Chondrocyte (in vitro differentiated cells): ENCODE results near the gene OTP. TPM values are rescaled to one million over a fixed set of nuclear protein-coding genes. Genes with fewer than 3 reads are reported as not detected.

Experiments
- DNase-seq: peaks from one replicate; pipeline ENCODE4 v3.0.0; 2021; ENCODE audit warnings: mixed read lengths, low spot score
- H3K27ac Mint-ChIP-seq: one replicate; pipeline ENCODE4 v1.8.0; 2021; ENCODE audit warnings: mild to moderate bottlenecking, moderate library complexity, mixed read lengths; ENCODE audit not compliant: unreplicated experiment
- H3K27me3 Mint-ChIP-seq: 2 replicates; pipeline ENCODE4 v1.8.0; 2021; ENCODE audit warnings: low read depth, mixed read lengths
- H3K36me3 Mint-ChIP-seq: 2 replicates; pipeline ENCODE4 v1.8.0; 2021; ENCODE audit warnings: low read depth, mixed read lengths
- H3K4me1 Mint-ChIP-seq: 2 replicates; pipeline ENCODE4 v1.8.0; 2021; ENCODE audit warnings: low read depth, mild to moderate bottlenecking, mixed read lengths
- H3K4me3 Mint-ChIP-seq: one replicate; pipeline ENCODE4 v1.8.0; 2021; ENCODE audit warnings: mild to moderate bottlenecking, moderate library complexity, mixed read lengths; ENCODE audit not compliant: unreplicated experiment
- H3K9me3 Mint-ChIP-seq: 2 replicates; pipeline ENCODE4 v1.8.0; 2021; ENCODE audit warnings: low read depth, mixed read lengths
- CTCF ChIP-seq: fragments of 200-600 bp; sonication (generic); IDR thresholded peaks from 2 replicates; pipeline ENCODE4 v1.5.0; 2021; ENCODE audit warnings: antibody characterized with exemption, mild to moderate bottlenecking, moderate library complexity
- long read RNA-seq: library from polyadenylated mRNA; stranded (forward); transcript quantifications from one replicate; pipeline ENCODE4 v2.0.0, GENCODE V29; 2021
- total RNA-seq: library from RNA; stranded (reverse); gene quantifications from 3 replicates; pipeline ENCODE4 v1.2.1, GENCODE V29; 2021

The OTP gene
- not detected in 3 replicates for total RNA-seq
- long read RNA-seq: 0 reads

GRCh38 chr5:77637998-77638762 is at the start of gene OTP:
Gene OTP (minus strand): TSS chr5:77638713. CDS start chr5:77638549, 164 bp downstream.
- Mint-ChIP-seq H3K9me3 (no peaks in the 10 kb centered on the region), H3K27me3 (peaks cover 71% of the 10 kb centered on the region), H3K4me1 (peaks cover 20% of the 10 kb centered on the region), H3K36me3 (peaks cover 6% of the 10 kb centered on the region), H3K4me3 (no peak within 1 kb of the TSS), H3K27ac (no peak within 1 kb of the TSS)
- DNase-seq: no peak
- no peak for TF ChIP-seq CTCF

GRCh38 chr5:77683171-77683732 is 44.7 kb upstream of the OTP start:
- no peak overlapping the region for H3K27ac Mint-ChIP-seq
- peaks cover 5% of the 10 kb centered on the region for H3K36me3 Mint-ChIP-seq
- no peak for DNase-seq
- TF ChIP-seq CTCF: no peak
- H3K4me1 Mint-ChIP-seq: no peaks in the 10 kb centered on the region
- H3K9me3 Mint-ChIP-seq: no peaks in the 10 kb centered on the region
- peaks cover 1% of the 10 kb centered on the region for H3K27me3 Mint-ChIP-seq
- H3K4me3 Mint-ChIP-seq: no peak overlapping the region

GRCh38 chr5:77670526-77670925 is 32.0 kb upstream of the OTP start:
- DNase-seq: no peak
- peaks cover 4% of the 10 kb centered on the region for H3K36me3 Mint-ChIP-seq
- H3K4me3 Mint-ChIP-seq: no peak overlapping the region
- peaks cover 14% of the 10 kb centered on the region for H3K27me3 Mint-ChIP-seq
- no peak for TF ChIP-seq CTCF
- H3K9me3 Mint-ChIP-seq: peaks cover 8% of the 10 kb centered on the region
- no peaks in the 10 kb centered on the region for H3K4me1 Mint-ChIP-seq
- no peak overlapping the region for H3K27ac Mint-ChIP-seq

- no peak for TF ChIP-seq CTCF
- Mint-ChIP-seq H3K4me1 (no peaks in the 10 kb centered on the region), H3K9me3 (peaks cover under 1% of the 10 kb centered on the region)
These were observed 31.2 kb upstream of the OTP start for GRCh38 chr5:77669677-77670076.

GRCh38 chr5:77663090-77663863 is 24.8 kb upstream of the OTP start:
- H3K27ac Mint-ChIP-seq: no peak overlapping the region

More at GRCh38 chr5:77669677-77670076, 31.2 kb upstream of the OTP start:
- peaks cover 11% of the 10 kb centered on the region for H3K27me3 Mint-ChIP-seq
- no peak overlapping the region for H3K27ac Mint-ChIP-seq
- DNase-seq: no peak
- no peak overlapping the region for H3K4me3 Mint-ChIP-seq
- H3K36me3 Mint-ChIP-seq: no peaks in the 10 kb centered on the region

More at GRCh38 chr5:77663090-77663863, 24.8 kb upstream of the OTP start:
- Mint-ChIP-seq H3K4me1 (no peaks in the 10 kb centered on the region), H3K27me3 (peaks cover 14% of the 10 kb centered on the region), H3K36me3 (no peaks in the 10 kb centered on the region), H3K4me3 (no peak overlapping the region), H3K9me3 (no peaks in the 10 kb centered on the region)
- TF ChIP-seq CTCF: no peak
- no peak for DNase-seq
